HEK293T (cell line): Measurements from ENCODE around the gene KRTCAP2.
"Not testable (repeated sequence)": the region's sequence is repeated elsewhere in the genome, so short reads cannot be mapped to it uniquely, and the experiment has no call there.

ENCODE experiments used
- CTCF ChIA-PET: fragments of 350-600 bp; formaldehyde crosslinking; extraction: SDS; loops from one replicate; lab custom pipeline; 2021; ENCODE audit warnings: antibody characterized with exemption, inconsistent platforms; lab: Yijun Ruan, JAX
- POLR2A ChIA-PET: fragments of 350-600 bp; formaldehyde crosslinking; extraction: SDS; loops from one replicate; lab custom pipeline; 2020; ENCODE audit warnings: antibody characterized with exemption, inconsistent platforms; lab: Yijun Ruan, JAX
- DNase-seq: peaks from one replicate; pipeline ENCODE4 v3.0.0; 2012; ENCODE audit warnings: mixed read lengths; ENCODE audit errors: extremely low spot score
- ARNT ChIP-seq: fragments of 450-650 bp; IDR thresholded peaks from 2 replicates; pipeline ENCODE4 v1.6.1; 2017; ENCODE audit warnings: mild to moderate bottlenecking
- BHLHE40 ChIP-seq: fragments of 450-650 bp; IDR thresholded peaks from 2 replicates; pipeline ENCODE4 v1.6.1; 2016; ENCODE audit warnings: mild to moderate bottlenecking, moderate library complexity, borderline replicate concordance
- CTBP1 ChIP-seq: fragments of 450-650 bp; IDR thresholded peaks from 2 replicates; pipeline ENCODE4 v1.6.1; 2016; ENCODE audit warnings: borderline replicate concordance
- ELF4 ChIP-seq: fragments of 450-650 bp; IDR thresholded peaks from 2 replicates; pipeline ENCODE4 v1.6.1; 2017; ENCODE audit warnings: antibody characterized with exemption
- FOXA1 ChIP-seq: fragments of 450-650 bp; IDR thresholded peaks from 2 replicates; pipeline ENCODE4 v1.6.1; 2016; ENCODE audit warnings: mild to moderate bottlenecking
- FOXK2 ChIP-seq: fragments of 450-650 bp; IDR thresholded peaks from 2 replicates; pipeline ENCODE4 v1.6.1; 2016; ENCODE audit warnings: mild to moderate bottlenecking
- FOXM1 ChIP-seq: fragments of 450-650 bp; IDR thresholded peaks from 2 replicates; pipeline ENCODE4 v1.6.1; 2017; ENCODE audit warnings: mild to moderate bottlenecking, borderline replicate concordance
- HDGF ChIP-seq: fragments of 450-650 bp; IDR thresholded peaks from 2 replicates; pipeline ENCODE4 v1.6.1; 2017; ENCODE audit warnings: antibody characterized with exemption, borderline replicate concordance
- L3MBTL2 ChIP-seq: fragments of 450-650 bp; conservative IDR thresholded peaks from 2 replicates; pipeline ENCODE4 v1.6.1; 2016; ENCODE audit warnings: mild to moderate bottlenecking
- LEF1 ChIP-seq: fragments of 450-650 bp; IDR thresholded peaks from 2 replicates; pipeline ENCODE4 v1.6.1; 2017; ENCODE audit warnings: mild to moderate bottlenecking, borderline replicate concordance
- NFRKB ChIP-seq: fragments of 450-650 bp; IDR thresholded peaks from 2 replicates; pipeline ENCODE4 v1.6.1; 2016; ENCODE audit warnings: mild to moderate bottlenecking, moderate library complexity
- PKNOX1 ChIP-seq: fragments of 450-650 bp; IDR thresholded peaks from 2 replicates; pipeline ENCODE4 v1.6.1; 2016
- SUZ12 ChIP-seq: fragments of 450-650 bp; IDR thresholded peaks from 2 replicates; pipeline ENCODE4 v1.6.1; 2016; ENCODE audit warnings: mild to moderate bottlenecking
- TARDBP ChIP-seq: fragments of 450-650 bp; IDR thresholded peaks from 2 replicates; pipeline ENCODE4 v1.6.1; 2016
- ZNF384 ChIP-seq: fragments of 450-650 bp; IDR thresholded peaks from 2 replicates; pipeline ENCODE4 v1.6.1; 2016

The KRTCAP2 gene

DNA sequence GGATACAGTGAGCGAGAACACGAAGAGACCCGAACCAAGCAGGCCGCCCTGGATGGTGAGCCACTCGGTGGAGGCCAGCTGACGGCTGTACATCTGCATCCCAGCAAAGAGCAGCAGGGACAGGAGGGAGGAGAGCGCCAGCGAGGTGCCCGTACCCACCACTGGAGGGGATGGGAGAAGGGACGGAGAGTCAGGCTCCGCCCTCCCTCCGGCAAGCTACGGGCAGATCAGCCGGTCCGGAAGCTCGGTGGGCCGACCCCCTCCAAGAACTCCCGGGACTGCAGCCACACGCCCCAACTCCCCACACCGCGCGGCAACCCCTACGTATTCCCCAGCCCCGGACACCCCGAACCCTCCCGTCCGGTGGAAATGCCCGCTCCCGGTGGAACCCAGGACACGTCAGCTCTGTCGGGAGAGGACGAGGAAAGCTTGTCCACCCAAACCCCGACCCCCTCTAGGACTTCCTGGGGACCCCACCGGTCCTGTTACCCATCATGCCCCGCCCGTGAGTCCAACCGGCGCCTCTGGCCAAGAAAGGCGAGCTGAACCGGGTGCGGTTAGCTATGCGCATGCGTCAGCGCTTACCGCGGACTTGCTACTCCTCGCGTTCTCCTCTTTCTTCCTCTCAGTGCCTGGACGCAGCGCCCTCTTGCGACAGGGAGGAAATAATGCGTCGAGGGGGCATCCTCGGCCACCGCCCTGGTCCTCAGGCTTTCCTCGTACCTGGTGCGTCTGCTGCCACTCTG lies at the start of gene KRTCAP2:
Gene KRTCAP2, minus strand, starts transcription at position 573 of the 746 bp plus-strand sequence. Its CDS starts 80 bp downstream, at position 493.
- CTCF ChIA-PET, result interaction anchor here (0.6 to 5.7 kb wide), 35 partner anchors 10 to 216 kb away, joined by 3 to 52 read pairs (median 4); partner anchors contain the start of genes ADAM15, EFNA3, FDPS and MTX1
- TF ChIP-seq PKNOX1, result no peak
- no peak for TF ChIP-seq FOXK2
- no peak for TF ChIP-seq TARDBP
- 0 out of 2 replicates have a peak, but pooled peaks have one; percentile 3 for TF ChIP-seq L3MBTL2
- no peak for TF ChIP-seq FOXA1
- no peak for TF ChIP-seq ARNT
- peak; percentile 57; the same call in 1 of the 2 replicates for TF ChIP-seq CTBP1
- no peak for TF ChIP-seq ZNF384
- TF ChIP-seq FOXM1, result no peak
- no peak for TF ChIP-seq HDGF
- no peak for TF ChIP-seq SUZ12
- TF ChIP-seq BHLHE40, result no peak
- POLR2A ChIA-PET, result interaction anchor here (0.6 to 4.5 kb wide), 49 partner anchors 9 to 291 kb away, joined by 3 to 96 read pairs (median 6); partner anchors contain the start of genes ADAM15, CKS1B, DPM3 and EFNA1
- peak; percentile 99 for DNase-seq

GRCh38 chr1:155220211-155220965 lies 47.3 kb upstream of the KRTCAP2 start:
- CTCF ChIA-PET, DNase-seq, POLR2A ChIA-PET: not testable (repeated sequence)

- ChIA-PET CTCF (interaction anchor here (0.8 to 1.6 kb wide), 2 partner anchors 12 to 25 kb away, joined by 3 to 10 read pairs; partner anchors contain the start of gene THBS3), POLR2A (interaction anchor here (0.6 to 2.0 kb wide), 9 partner anchors 8 to 108 kb away, joined by 3 to 14 read pairs (median 4); partner anchors contain the start of genes CLK2, KRTCAP2, MTX1 and THBS3)
- TF ChIP-seq HDGF (no peak), CTBP1 (no peak), PKNOX1 (no peak), FOXM1 (no peak), LEF1 (no peak), FOXA1 (no peak), FOXK2 (no peak), ZNF384 (no peak)
- peak; percentile 39 for DNase-seq
Observed at GRCh38 chr1:155219592-155220031, 46.5 kb upstream of the KRTCAP2 start.

DNA sequence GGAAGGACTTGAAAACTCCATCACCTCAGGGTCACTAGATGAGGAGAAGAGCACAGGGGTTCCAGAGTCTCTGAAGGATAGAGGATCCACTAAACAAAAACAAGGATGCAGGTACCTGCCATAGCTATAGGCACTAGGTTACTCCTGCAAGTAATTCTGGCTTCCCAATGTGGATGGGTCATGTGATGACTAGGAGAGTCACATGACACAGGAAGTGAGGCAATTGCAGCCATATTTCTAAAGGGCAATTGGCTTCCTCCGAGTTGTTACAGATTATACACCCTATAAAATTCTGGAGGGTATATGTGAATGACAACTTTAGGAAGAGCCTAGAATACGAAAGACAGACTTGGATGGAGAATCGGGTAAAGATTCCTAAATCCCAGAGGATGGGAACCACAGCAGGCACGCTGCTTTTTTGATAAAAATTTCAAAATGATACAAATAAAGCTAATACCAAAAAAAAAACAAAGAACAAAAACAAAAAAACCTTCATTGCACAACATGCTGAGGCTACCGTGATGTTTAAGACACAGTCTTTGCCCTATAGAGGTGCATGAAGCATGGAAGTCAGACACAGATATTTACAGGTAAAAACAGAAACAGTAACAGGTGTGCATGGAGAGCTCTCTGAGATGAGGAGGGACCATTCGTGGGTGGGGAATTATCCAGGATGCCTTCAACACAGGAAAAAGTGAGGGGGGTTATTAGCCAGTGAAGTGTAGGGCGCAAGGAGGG lies 45.9 kb upstream of the KRTCAP2 start:
- peak; percentile 74 for DNase-seq
- ChIA-PET CTCF (interaction anchor here (0.8 to 1.6 kb wide), 2 partner anchors 12 to 25 kb away, joined by 3 to 10 read pairs; partner anchors contain the start of gene THBS3), POLR2A (interaction anchor here (0.6 to 2.0 kb wide), 10 partner anchors 8 to 109 kb away, joined by 3 to 14 read pairs (median 5); partner anchors contain the start of genes CLK2, KRTCAP2, MTX1 and THBS3)
- TF ChIP-seq ELF4, result peak; percentile 47; the same call in 1 of the 2 replicates
- TF ChIP-seq ZNF384, result no peak
- TF ChIP-seq NFRKB, result 0 out of 2 replicates have a peak, but pooled peaks have one; percentile 38
- no peak for TF ChIP-seq LEF1

GRCh38 chr1:155214702-155215101 lies 41.6 kb upstream of the KRTCAP2 start:
- CTCF ChIA-PET, DNase-seq, POLR2A ChIA-PET: not testable (repeated sequence)

GRCh38 chr1:155212051-155212440 lies 38.9 kb upstream of the KRTCAP2 start:
- POLR2A ChIA-PET, DNase-seq, CTCF ChIA-PET: not testable (repeated sequence)

- POLR2A ChIA-PET, CTCF ChIA-PET, DNase-seq: not testable (repeated sequence)
Observed at GRCh38 chr1:155211381-155212050, 38.4 kb upstream of the KRTCAP2 start.
